PC-3 (cell line): ENCODE data around the gene MC1R. TPM values are rescaled to one million over a fixed set of nuclear protein-coding genes. Genes with fewer than 3 reads are reported as not detected.

ENCODE experiments used
- ATAC-seq: fragments of 200-7000 bp; cut with Tn5 transposase; 2 replicates; pipeline ENCODE4 v1.9.1; 2020; ENCODE audit warnings: mild to moderate bottlenecking, moderate library complexity
- BruUV-seq: library from RNA; stranded (reverse); fragments of 400-500 nt; replicated peaks from 2 replicates; lab custom pipeline; 2021; lab: Mats Ljungman, UMichigan
- CTCF ChIA-PET: fragments of 300-600 bp; sonication (Branson Sonifier 250); formaldehyde crosslinking; loops from one replicate; lab custom pipeline; 2022; ENCODE audit warnings: antibody characterized with exemption; lab: Charles Lee
- POLR2A ChIA-PET: fragments of 300-600 bp; sonication (Branson Sonifier 250); formaldehyde crosslinking; loops from one replicate; lab custom pipeline; 2022; ENCODE audit warnings: antibody characterized with exemption; ENCODE audit not compliant: unreplicated experiment; lab: Charles Lee
- DNase-seq: peaks from one replicate; pipeline ENCODE4 v3.0.0-alpha.2; 2015
- H2AFZ ChIP-seq: fragments of 300-600 bp; sonication (generic); 2 replicates; pipeline ENCODE4 v1.6.0; 2016; ENCODE audit warnings: antibody characterized with exemption, low read length
- H3F3A ChIP-seq: fragments of 300-600 bp; sonication (generic); one replicate; pipeline ENCODE4 v1.6.0; 2017; ENCODE audit warnings: antibody characterized with exemption, low read length, control low read depth, mild to moderate bottlenecking; ENCODE audit not compliant: unreplicated experiment
- H3K27ac ChIP-seq: fragments of 300-600 bp; sonication (generic); 2 replicates; pipeline ENCODE4 v1.5.1; 2016; ENCODE audit warnings: mild to moderate bottlenecking, low read length
- H3K27me3 ChIP-seq: fragments of 300-600 bp; sonication (generic); 2 replicates; pipeline ENCODE4 v1.6.1; 2016; ENCODE audit warnings: low read length, mixed read lengths
- H3K36me3 ChIP-seq: fragments of 300-600 bp; sonication (generic); 2 replicates; pipeline ENCODE4 v1.6.1; 2016; ENCODE audit warnings: low read depth, mixed run types, low read length, mixed read lengths
- H3K4me1 ChIP-seq: fragments of 300-600 bp; sonication (generic); 2 replicates; pipeline ENCODE4 v1.5.1; 2016; ENCODE audit warnings: low read length; ENCODE audit not compliant: insufficient read depth
- H3K4me2 ChIP-seq: fragments of 300-600 bp; sonication (generic); 2 replicates; pipeline ENCODE4 v1.6.0; 2016; ENCODE audit warnings: low read length
- H3K4me3 ChIP-seq: fragments of 300-600 bp; sonication (generic); 2 replicates; pipeline ENCODE4 v1.5.1; 2016; ENCODE audit warnings: mild to moderate bottlenecking, low read length, mixed read lengths
- H3K79me2 ChIP-seq: fragments of 300-600 bp; sonication (generic); 2 replicates; pipeline ENCODE4 v1.6.1; 2017; ENCODE audit warnings: low read length, mixed read lengths
- H3K9ac ChIP-seq: fragments of 300-600 bp; sonication (generic); 2 replicates; pipeline ENCODE4 v1.6.0; 2016; ENCODE audit warnings: mild to moderate bottlenecking, low read length
- H3K9me2 ChIP-seq: fragments of 300-600 bp; sonication (generic); replicated peaks from 2 replicates; pipeline ENCODE4 v1.6.1; 2016; ENCODE audit warnings: mixed run types, low read length, mixed read lengths
- H3K9me3 ChIP-seq: fragments of 300-600 bp; sonication (generic); 2 replicates; pipeline ENCODE4 v1.6.1; 2016; ENCODE audit warnings: low read length, mixed read lengths
- H4K20me1 ChIP-seq: fragments of 300-600 bp; sonication (generic); 2 replicates; pipeline ENCODE4 v1.6.1; 2016; ENCODE audit warnings: low read length, mixed read lengths
- EZH2 ChIP-seq: fragments of 300-600 bp; sonication (generic); IDR thresholded peaks from one replicate; pipeline ENCODE4 v1.6.1; 2017; ENCODE audit warnings: antibody characterized with exemption, mild to moderate bottlenecking, low read length; ENCODE audit not compliant: unreplicated experiment
- EZH2phosphoT487 ChIP-seq: fragments of 300-600 bp; sonication (generic); IDR thresholded peaks from 2 replicates; pipeline ENCODE4 v1.6.1; 2018; ENCODE audit warnings: mild to moderate bottlenecking, antibody characterized with exemption, low read length, borderline replicate concordance
- intact Hi-C: fragments of 100-400 bp; cut with micrococcal nuclease; formaldehyde crosslinking; loops from 2 replicates; pipeline ENCODE4 v1.9.0; 2023
- total RNA-seq: library from RNA; depleted of rRNA; stranded (reverse); fragments of >200 nt; gene quantifications from 2 replicates; pipeline ENCODE4 v1.2.3, GENCODE V29; 2014
- TF ChIP-seq, protein P1 (sequence below): fragments of 300-600 bp; sonication (generic); conservative IDR thresholded peaks from 2 replicates; pipeline ENCODE4 v1.5.1; 2017; ENCODE audit warnings: antibody characterized with exemption, low read depth, mild to moderate bottlenecking, low read length

MC1R gene
- total RNA-seq, 1 experiment from 2014 or later, result 4.2 TPM

DNA sequence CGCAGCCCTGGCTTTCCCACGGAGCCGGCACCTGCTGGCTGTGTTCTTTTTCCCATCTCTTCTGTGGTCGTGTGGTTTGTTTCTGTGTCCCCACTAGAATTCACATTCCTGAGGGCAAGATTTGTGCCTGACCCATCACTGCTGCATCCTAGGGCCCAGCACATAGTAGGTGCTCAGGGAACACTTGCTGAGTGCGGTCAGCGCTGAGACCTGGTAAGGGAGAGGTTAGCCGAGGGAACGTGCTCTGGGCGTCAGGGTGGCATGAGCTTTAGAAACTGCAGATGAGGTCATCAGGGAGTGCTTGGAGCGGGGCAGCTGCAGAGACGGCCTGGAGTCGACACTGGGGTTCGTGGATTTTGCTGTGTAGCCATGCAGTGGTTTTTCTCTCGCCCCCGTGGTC lies 35.8 kb downstream of the MC1R start:
- Histone ChIP-seq H3K4me2 (no peak overlapping the region), H3K36me3 (no peaks in the 10 kb centered on the region), H3K9ac (no peak overlapping the region), H3K9me3 (no peaks in the 10 kb centered on the region), H3F3A (no peaks in the 10 kb centered on the region), H3K9me2 (no peaks in the 10 kb centered on the region), H3K4me1 (0 out of 2 replicates have a peak, but pooled peaks cover 2% of the 10 kb centered on the region), H3K4me3 (no peak overlapping the region), H2AFZ (no peak overlapping the region), H3K27ac (no peak overlapping the region), H3K27me3 (no peaks in the 10 kb centered on the region), H3K79me2 (no peaks in the 10 kb centered on the region), H4K20me1 (no peaks in the 10 kb centered on the region)
- DNase-seq (no peak), ATAC-seq (no peak)
- ChIA-PET CTCF (no interaction called here), POLR2A (no interaction called here)
- intact Hi-C loops, result no loop called here
- no TSS peak for BruUV-seq
- TF ChIP-seq, protein P1, sequence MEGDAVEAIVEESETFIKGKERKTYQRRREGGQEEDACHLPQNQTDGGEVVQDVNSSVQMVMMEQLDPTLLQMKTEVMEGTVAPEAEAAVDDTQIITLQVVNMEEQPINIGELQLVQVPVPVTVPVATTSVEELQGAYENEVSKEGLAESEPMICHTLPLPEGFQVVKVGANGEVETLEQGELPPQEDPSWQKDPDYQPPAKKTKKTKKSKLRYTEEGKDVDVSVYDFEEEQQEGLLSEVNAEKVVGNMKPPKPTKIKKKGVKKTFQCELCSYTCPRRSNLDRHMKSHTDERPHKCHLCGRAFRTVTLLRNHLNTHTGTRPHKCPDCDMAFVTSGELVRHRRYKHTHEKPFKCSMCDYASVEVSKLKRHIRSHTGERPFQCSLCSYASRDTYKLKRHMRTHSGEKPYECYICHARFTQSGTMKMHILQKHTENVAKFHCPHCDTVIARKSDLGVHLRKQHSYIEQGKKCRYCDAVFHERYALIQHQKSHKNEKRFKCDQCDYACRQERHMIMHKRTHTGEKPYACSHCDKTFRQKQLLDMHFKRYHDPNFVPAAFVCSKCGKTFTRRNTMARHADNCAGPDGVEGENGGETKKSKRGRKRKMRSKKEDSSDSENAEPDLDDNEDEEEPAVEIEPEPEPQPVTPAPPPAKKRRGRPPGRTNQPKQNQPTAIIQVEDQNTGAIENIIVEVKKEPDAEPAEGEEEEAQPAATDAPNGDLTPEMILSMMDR, result no peak
- TF ChIP-seq EZH2 (no peak), EZH2phosphoT487 (no peak)

DNA sequence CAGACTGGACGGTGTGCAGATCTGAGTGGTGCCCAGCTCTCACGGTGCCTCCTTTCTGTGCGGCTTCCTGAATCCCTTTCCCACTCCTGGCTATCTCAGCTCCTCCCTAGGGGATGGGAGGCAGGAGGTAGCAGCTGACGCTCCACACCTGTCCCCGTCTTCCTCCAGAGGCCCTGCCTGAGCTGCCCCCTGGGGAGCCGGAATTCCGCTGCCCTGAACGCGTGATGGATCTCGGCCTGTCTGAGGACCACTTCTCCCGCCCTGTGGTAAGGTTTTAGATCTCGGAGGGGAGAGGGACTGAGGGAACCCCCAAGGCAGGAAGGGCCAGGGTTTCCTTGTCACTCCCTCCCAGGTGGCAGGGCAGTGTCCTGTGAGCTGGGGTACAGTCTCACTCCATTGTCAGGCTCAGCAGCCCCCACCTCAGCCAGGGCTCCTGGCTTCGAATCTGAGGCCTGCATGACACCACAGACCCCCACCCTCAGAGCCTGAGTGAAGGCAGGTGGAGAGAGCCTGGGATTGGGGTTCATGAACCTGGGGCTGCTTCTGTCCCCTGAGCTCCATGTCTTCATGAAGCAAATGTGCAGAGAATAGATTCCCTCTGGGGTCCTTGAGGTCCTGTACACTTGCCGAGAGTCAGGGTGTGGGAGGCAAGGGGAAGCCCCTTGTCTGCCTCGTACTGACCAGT lies 36.5 kb downstream of the MC1R start:
- ATAC-seq, result no peak
- intact Hi-C loops, result no loop called here
- POLR2A ChIA-PET, result interaction anchor here (0.5 kb wide), 1 partner anchor 95 kb away, joined by 3 read pairs; no protein-coding TSS in a partner anchor

More for the DNA sequence above, 36.5 kb downstream of the MC1R start:
- no peaks in the 10 kb centered on the region for H3K9me2 ChIP-seq
- H3K36me3 ChIP-seq, result no peaks in the 10 kb centered on the region
- H3K27ac ChIP-seq, result no peak overlapping the region
- H3K4me1 ChIP-seq, result no peaks in the 10 kb centered on the region
- H3K4me3 ChIP-seq, result no peak overlapping the region
- no peaks in the 10 kb centered on the region for H3K27me3 ChIP-seq
- CTCF ChIA-PET, result no interaction called here
- H3K79me2 ChIP-seq, result no peaks in the 10 kb centered on the region
- TF ChIP-seq EZH2phosphoT487 (no peak), EZH2 (no peak)
- TF ChIP-seq, protein P1, result no peak
- H2AFZ ChIP-seq, result no peak overlapping the region
- H3K9ac ChIP-seq, result no peak overlapping the region
- BruUV-seq, result no TSS peak
- no peak overlapping the region for H3K4me2 ChIP-seq
- H3K9me3 ChIP-seq, result no peaks in the 10 kb centered on the region
- H3F3A ChIP-seq, result no peaks in the 10 kb centered on the region
- no peaks in the 10 kb centered on the region for H4K20me1 ChIP-seq
- no peak for DNase-seq
